Caco-2 (cell line): ENCODE data around the gene TEX101. TPM values are rescaled to one million over a fixed set of nuclear protein-coding genes. Genes with fewer than 3 reads are reported as not detected.

ENCODE experiments used
- BruUV-seq: library from RNA; stranded (reverse); fragments of 400-500 nt; replicated peaks from 2 replicates; lab custom pipeline; 2021; lab: Mats Ljungman, UMichigan
- CTCF ChIA-PET: fragments of 300-600 bp; sonication (Branson Sonifier 250); formaldehyde crosslinking; loops from one replicate; lab custom pipeline; 2022; ENCODE audit warnings: antibody characterized with exemption; lab: Charles Lee
- POLR2A ChIA-PET: fragments of 300-600 bp; sonication (Branson Sonifier 250); formaldehyde crosslinking; loops from one replicate; lab custom pipeline; 2022; ENCODE audit warnings: antibody characterized with exemption; lab: Charles Lee
- DNase-seq, 2 experiments: peaks; one replicate each; pipeline versions ENCODE4 v3.0.0 to v3.0.0-alpha.2; 2020 to 2022
- H3K27me3 ChIP-seq: replicated peaks from 2 replicates; pipeline ENCODE4 v1.6.0; 2011; ENCODE audit warnings: low read length; ENCODE audit not compliant: control insufficient read depth, insufficient read depth
- H3K36me3 ChIP-seq: 2 replicates; pipeline ENCODE4 v1.5.1; 2011; ENCODE audit warnings: low read length; ENCODE audit not compliant: control insufficient read depth, insufficient read depth
- H3K4me1 ChIP-seq: fragments of 250-450 bp; sonication (Bioruptor Pico); 2 replicates; pipeline ENCODE4 v1.5.1; 2020; ENCODE audit warnings: mild to moderate bottlenecking
- H3K4me3 ChIP-seq: 2 replicates; pipeline ENCODE4 v1.5.1; 2011; ENCODE audit warnings: low read depth, mild to moderate bottlenecking, control low read depth, low read length
- H3K9me3 ChIP-seq: fragments of 250-450 bp; sonication (Bioruptor Pico); 2 replicates; pipeline ENCODE4 v1.5.1; 2020; ENCODE audit warnings: mild to moderate bottlenecking, moderate library complexity
- H3K27ac Mint-ChIP-seq: one replicate; pipeline ENCODE4 v1.8.0; 2022; ENCODE audit warnings: mixed read lengths; ENCODE audit not compliant: unreplicated experiment
- H3K27me3 Mint-ChIP-seq: one replicate; pipeline ENCODE4 v1.8.0; 2022; ENCODE audit warnings: mixed read lengths; ENCODE audit not compliant: insufficient read depth, unreplicated experiment
- H3K36me3 Mint-ChIP-seq: one replicate; pipeline ENCODE4 v1.8.0; 2022; ENCODE audit warnings: mild to moderate bottlenecking, mixed read lengths; ENCODE audit not compliant: insufficient read depth, unreplicated experiment
- H3K4me1 Mint-ChIP-seq: one replicate; pipeline ENCODE4 v1.8.0; 2022; ENCODE audit warnings: low read depth, mixed read lengths; ENCODE audit not compliant: unreplicated experiment
- H3K4me3 Mint-ChIP-seq: one replicate; pipeline ENCODE4 v1.8.0; 2022; ENCODE audit warnings: mild to moderate bottlenecking, moderate library complexity, mixed read lengths; ENCODE audit not compliant: unreplicated experiment
- H3K9me3 Mint-ChIP-seq: one replicate; pipeline ENCODE4 v1.8.0; 2022; ENCODE audit warnings: mixed read lengths; ENCODE audit not compliant: unreplicated experiment
- CTCF ChIP-seq, 2 experiments: fragments of 200-600 bp in 1 of 2; IDR thresholded peaks; 1 replicate in 1 of 2; 2 replicates in 1 of 2; pipeline versions ENCODE4 v1.5.1 to v1.8.0; 2011 to 2022; ENCODE audit warnings: antibody characterized with exemption in 1 of 2, control low read depth in 1 of 2, inconsistent platforms in 1 of 2, low read depth in 1 of 2, low read length in 1 of 2, mild to moderate bottlenecking in 1 of 2, moderate library complexity in 1 of 2; ENCODE audit not compliant: insufficient read depth in 1 of 2, severe bottlenecking in 1 of 2, unreplicated experiment in 1 of 2
- intact Hi-C: fragments of 100-400 bp; cut with micrococcal nuclease; formaldehyde crosslinking; loops from one replicate; pipeline ENCODE4 v1.10.0; 2022; ENCODE audit not compliant: unreplicated experiment
- total RNA-seq: library from RNA; stranded (reverse); gene quantifications from 2 replicates; pipeline ENCODE4 v1.2.3, GENCODE V29; 2022

Gene TEX101
- total RNA-seq, 1 experiment from 2014 or later = not detected

GRCh38 chr19:43425567-43426392 lies 11.1 kb downstream of the TEX101 start:
- H3K4me3 ChIP-seq = no peak overlapping the region
- POLR2A ChIA-PET = no interaction called here
- intact Hi-C loops = no loop called here

GRCh38 chr19:43429395-43429794 lies 14.7 kb downstream of the TEX101 start:
- CTCF ChIA-PET = no interaction called here
- POLR2A ChIA-PET = no interaction called here
- H3K9me3 ChIP-seq = no peaks in the 10 kb centered on the region
- no TSS peak for BruUV-seq
- Mint-ChIP-seq H3K36me3 (no peaks in the 10 kb centered on the region), H3K9me3 (no peaks in the 10 kb centered on the region), H3K27ac (no peak overlapping the region), H3K4me3 (no peak overlapping the region), H3K4me1 (peaks cover 13% of the 10 kb centered on the region), H3K27me3 (no peaks in the 10 kb centered on the region)
- H3K27me3 ChIP-seq = no peaks in the 10 kb centered on the region
- H3K4me1 ChIP-seq = no peaks in the 10 kb centered on the region
- intact Hi-C loops = no loop called here
- TF ChIP-seq CTCF (IDR thresholded peaks at IDR 0.05; ENCODE audit: insufficient read depth in 1 of 2, low read depth in 1 of 2, low read length in 1 of 2, severe bottlenecking in 1 of 2, unreplicated experiment in 1 of 2) = no peak
- H3K4me3 ChIP-seq = no peak overlapping the region
- no peak for DNase-seq
- no peaks in the 10 kb centered on the region for H3K36me3 ChIP-seq

More at GRCh38 chr19:43425567-43426392, 11.1 kb downstream of the TEX101 start:
- no peaks in the 10 kb centered on the region for H3K27me3 ChIP-seq
- H3K9me3 ChIP-seq = no peaks in the 10 kb centered on the region
- Mint-ChIP-seq H3K27ac (peak overlapping the region; percentile 40), H3K4me1 (peaks cover 13% of the 10 kb centered on the region), H3K27me3 (no peaks in the 10 kb centered on the region), H3K4me3 (no peak overlapping the region), H3K9me3 (peaks cover 6% of the 10 kb centered on the region), H3K36me3 (no peaks in the 10 kb centered on the region)
- CTCF ChIA-PET = interaction anchor here (0.6 to 1.8 kb wide), 9 partner anchors 8 to 542 kb away, joined by 3 to 11 read pairs (median 4); no protein-coding TSS in a partner anchor
- H3K4me1 ChIP-seq = no peaks in the 10 kb centered on the region
- BruUV-seq = no TSS peak
- no peaks in the 10 kb centered on the region for H3K36me3 ChIP-seq
- DNase-seq = peak in 1 of 2 experiments; percentile 29
- TF ChIP-seq CTCF (IDR thresholded peaks at IDR 0.05; ENCODE audit: insufficient read depth in 1 of 2, low read depth in 1 of 2, low read length in 1 of 2, severe bottlenecking in 1 of 2, unreplicated experiment in 1 of 2) = peak; percentile 46 to 67

- ChIA-PET CTCF (no interaction called here), POLR2A (no interaction called here)
- intact Hi-C loops = no loop called here
- Histone ChIP-seq H3K4me1 (no peaks in the 10 kb centered on the region), H3K9me3 (no peaks in the 10 kb centered on the region), H3K36me3 (no peaks in the 10 kb centered on the region), H3K27me3 (no peaks in the 10 kb centered on the region), H3K4me3 (no peak overlapping the region)
- peak in 1 of 2 experiments; percentile 47 for DNase-seq
- Mint-ChIP-seq H3K4me3 (no peak overlapping the region), H3K4me1 (peaks cover 13% of the 10 kb centered on the region), H3K36me3 (no peaks in the 10 kb centered on the region), H3K27me3 (no peaks in the 10 kb centered on the region), H3K9me3 (no peaks in the 10 kb centered on the region), H3K27ac (no peak overlapping the region)
- no TSS peak for BruUV-seq
- peak; percentile 25 to 41 for TF ChIP-seq CTCF (IDR thresholded peaks at IDR 0.05; ENCODE audit: insufficient read depth in 1 of 2, low read depth in 1 of 2, low read length in 1 of 2, severe bottlenecking in 1 of 2, unreplicated experiment in 1 of 2)
Observed at GRCh38 chr19:43430142-43430710, 15.5 kb downstream of the TEX101 start.
